HG03025 (cell line): ENCODE results near the gene LARP4.
"Not testable (repeated sequence)": the region's sequence is repeated elsewhere in the genome, so short reads cannot be mapped to it uniquely, and the experiment has no call there.

Source experiments
- ATAC-seq: cut with Tn5 transposase; IDR thresholded peaks from one replicate; pipeline ENCODE4 v1.9.1; 2021; ENCODE audit warnings: mild to moderate bottlenecking, moderate library complexity; ENCODE audit not compliant: unreplicated experiment, low FRiP score

Gene LARP4

GRCh38 chr12:50467439-50467838, 66.8 kb downstream of the LARP4 start:
- no peak for ATAC-seq

- no peak for ATAC-seq
These were observed 76.7 kb downstream of the LARP4 start for GRCh38 chr12:50477241-50477832.

- ATAC-seq, result no peak
These were observed 81.9 kb downstream of the LARP4 start for GRCh38 chr12:50482571-50482970.

DNA sequence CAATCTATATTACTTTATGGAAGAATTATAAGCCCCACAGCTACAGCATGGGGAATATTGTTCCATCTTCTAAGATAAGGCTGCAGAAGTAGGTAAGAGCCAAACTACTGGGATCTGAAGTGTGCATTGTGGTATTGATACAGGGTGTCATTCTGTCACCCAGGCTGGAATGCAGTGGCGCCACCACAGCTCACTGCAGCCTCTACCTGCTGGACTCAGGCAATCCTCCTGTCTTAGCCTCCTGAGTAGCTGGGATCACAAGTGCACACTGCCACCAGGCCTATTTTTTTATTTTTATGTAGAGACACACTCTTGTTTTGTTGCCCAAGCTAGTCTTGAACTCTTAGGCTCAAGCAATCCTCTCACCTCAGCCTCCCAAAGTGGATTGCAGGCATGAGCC, 82.8 kb downstream of the LARP4 start:
- ATAC-seq, result no peak

DNA sequence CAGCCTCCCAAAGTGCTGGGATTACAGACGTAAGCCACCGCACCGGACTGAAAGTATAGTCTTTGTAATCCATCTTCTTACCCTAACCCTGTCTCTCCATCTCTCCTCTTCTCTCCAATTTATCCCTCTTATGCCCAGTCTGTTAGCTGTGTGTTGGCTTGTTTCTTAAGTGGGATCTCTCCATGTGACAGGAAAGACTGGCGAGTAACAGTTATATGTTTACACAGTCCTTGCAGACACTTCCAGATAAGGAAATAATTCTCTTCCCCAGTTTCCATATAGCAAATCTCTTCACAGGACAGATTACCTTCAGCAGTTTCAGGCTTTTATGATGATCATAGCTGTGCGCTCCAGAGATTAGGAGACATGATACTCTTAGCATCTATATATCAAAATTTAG, 88.1 kb downstream of the LARP4 start:
- no peak for ATAC-seq

DNA sequence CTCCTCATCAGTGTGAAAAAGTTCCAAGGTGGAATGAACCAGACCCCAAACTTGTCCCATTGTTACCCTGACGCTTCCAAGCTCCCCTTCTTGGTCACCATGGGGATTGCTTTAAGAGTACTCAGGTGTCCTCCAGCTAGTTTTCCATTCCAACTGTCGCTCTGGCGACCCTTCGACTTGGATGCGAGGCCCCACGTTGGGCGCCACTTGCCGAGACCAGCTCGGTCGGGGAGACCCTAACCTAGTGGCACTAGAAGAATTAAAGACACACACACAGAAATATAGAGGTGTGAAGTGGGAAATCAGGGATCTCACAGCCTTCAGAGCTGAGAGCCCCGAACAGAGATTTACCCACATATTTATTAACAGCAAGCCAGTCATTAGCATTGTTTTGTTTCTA, 97.4 kb downstream of the LARP4 start:
- ATAC-seq, result not testable (repeated sequence)

GRCh38 chr12:50504798-50505674, 104.4 kb downstream of the LARP4 start, which contains the start of gene DIP2B:
Gene DIP2B, plus strand, starts transcription at chr12:50504985. Its CDS starts 156 bp downstream, at chr12:50505141.
- peak; percentile 60 for ATAC-seq

DNA sequence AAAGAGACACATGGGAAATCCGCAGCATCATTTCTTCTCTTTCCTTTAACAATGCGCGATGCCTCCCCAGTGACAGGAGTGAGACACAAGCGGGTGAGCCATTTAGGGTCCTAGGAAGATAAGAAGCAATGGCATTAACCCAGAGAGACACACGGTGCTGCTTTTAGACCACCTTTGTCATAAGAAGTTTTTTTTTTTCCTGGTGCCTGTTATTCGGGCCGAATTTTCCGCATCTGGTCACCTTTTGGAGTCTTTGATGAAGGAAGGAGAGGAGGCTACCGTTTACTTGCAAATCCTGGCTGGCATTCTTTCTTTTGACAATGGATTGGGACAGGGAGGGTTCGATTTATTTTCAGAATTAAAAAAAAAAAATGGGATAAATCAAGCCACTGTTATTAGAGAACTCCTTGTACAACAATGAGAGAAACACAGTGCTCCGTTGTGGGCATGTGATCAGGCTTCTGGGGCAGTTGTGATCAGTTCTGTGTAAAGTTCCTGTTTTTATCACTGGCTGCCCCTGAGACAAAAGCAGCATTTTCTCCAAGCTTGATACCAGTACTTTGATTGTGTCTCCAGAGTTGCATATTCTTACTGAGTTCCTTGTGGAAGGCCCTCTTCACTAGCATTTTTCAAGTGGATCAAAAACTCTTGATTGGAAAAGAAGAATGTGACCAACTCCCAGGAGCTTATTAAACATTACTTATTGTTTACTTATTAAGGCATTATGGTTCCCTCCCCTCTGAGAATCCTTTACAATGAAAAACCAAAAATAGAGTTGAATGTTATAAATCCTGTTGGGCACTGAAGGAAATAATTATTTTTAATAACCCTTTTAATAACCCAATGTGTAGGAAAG, 105.2 kb downstream of the LARP4 start:
- peak; percentile 6 for ATAC-seq

DNA sequence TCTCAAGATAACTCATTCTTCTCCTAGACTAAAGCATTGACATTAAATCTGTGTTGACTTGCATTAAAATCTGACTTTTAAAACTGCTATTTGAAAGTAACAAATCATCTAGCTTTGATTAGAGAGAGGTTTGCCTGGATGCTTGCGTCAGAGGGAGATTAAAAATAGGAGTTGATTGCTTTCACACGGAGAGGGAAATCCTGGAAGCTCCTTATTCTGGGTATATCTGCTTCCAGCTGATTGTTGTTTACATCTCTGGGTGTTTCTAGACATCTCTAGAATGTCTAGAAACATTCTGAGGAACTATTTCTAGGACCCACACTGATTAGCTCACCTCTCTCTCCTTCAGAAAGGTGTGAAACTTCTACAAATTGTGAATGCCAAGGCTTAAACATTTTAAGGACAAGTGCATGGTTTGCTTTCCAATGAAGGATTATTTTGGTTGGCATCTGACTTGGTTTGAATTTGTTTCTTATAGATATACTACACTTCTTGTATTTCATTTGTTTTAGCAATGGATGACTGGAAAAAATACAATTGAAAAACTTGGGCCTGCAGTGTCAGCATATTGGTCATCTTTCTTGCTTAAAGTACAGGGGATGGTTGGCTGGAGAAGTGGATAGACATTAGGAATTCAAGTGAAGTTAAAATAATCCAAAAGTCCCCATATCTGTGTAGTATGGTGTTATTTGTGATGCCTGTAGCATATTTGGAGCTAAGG, 106.2 kb downstream of the LARP4 start:
- ATAC-seq, result no peak

DNA sequence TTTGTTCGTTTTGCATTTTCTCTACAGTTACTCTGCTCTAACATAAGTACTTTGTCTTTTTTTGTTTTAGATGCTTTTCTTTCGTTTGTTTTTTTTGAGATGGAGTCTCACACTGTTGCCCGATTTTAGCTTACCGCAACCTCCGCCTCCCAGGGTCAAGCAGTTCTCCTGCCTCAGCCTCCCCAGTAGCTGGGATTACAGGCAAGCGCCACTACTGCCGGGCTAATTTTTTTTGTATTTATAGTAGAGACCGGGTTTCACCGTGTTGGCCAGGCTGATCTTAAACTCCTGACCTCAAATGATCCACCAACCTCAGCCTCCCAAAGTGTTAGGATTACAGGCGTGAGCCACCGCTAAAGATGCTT, 106.8 kb downstream of the LARP4 start:
- no peak for ATAC-seq

DNA sequence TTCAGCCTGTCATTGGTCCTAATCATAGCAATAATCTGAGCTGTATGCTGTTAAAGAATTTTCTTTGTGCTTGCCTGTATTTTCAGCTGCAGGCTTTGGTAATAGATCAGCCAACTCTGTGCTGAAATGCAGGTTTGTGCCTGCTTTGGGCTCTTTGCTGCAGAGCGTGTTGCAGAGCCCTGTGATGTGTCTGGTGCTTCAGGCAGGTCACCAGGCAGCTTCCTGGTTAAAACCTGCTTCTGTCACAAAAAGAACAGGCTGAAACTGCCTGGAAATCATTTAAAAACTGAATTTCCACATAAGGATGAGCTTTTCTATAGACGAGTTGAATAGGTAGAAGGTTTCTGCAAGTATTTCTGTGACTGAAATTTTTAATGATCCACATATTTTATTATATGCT, 107.2 kb downstream of the LARP4 start:
- no peak for ATAC-seq

- no peak for ATAC-seq
These were observed 107.7 kb downstream of the LARP4 start for GRCh38 chr12:50508414-50508813.

- ATAC-seq, result no peak
These were observed 108.4 kb downstream of the LARP4 start for GRCh38 chr12:50508970-50509663.

GRCh38 chr12:50514526-50515276, 114.0 kb downstream of the LARP4 start:
- no peak for ATAC-seq

- no peak for ATAC-seq
These were observed 114.9 kb downstream of the LARP4 start for GRCh38 chr12:50515587-50515986.

- ATAC-seq, result no peak
These were observed 116.8 kb downstream of the LARP4 start for GRCh38 chr12:50517421-50518048.

- ATAC-seq, result no peak
These were observed 117.4 kb downstream of the LARP4 start for GRCh38 chr12:50518090-50518489.

- no peak for ATAC-seq
These were observed 118.7 kb downstream of the LARP4 start for GRCh38 chr12:50519353-50519752.
